Smooth muscle cell (in vitro differentiated cells): ENCODE measurements around the gene ATP6V0B. TPM values are rescaled to one million over a fixed set of nuclear protein-coding genes. Genes with fewer than 3 reads are reported as not detected.

Experiments used
- DNase-seq: peaks from one replicate; lab custom pipeline; 2025; ENCODE audit not compliant: unreplicated experiment; lab: John Stamatoyannopoulos, UW
- H2AFZ ChIP-seq: fragments of 200-600 bp; sonication (generic); 2 replicates; pipeline ENCODE4 v1.6.0; 2016; ENCODE audit warnings: antibody characterized with exemption, low read depth, mild to moderate bottlenecking
- H3F3A ChIP-seq: fragments of 200-600 bp; sonication (generic); 2 replicates; pipeline ENCODE4 v1.6.0; 2017; ENCODE audit warnings: antibody characterized with exemption, low read depth
- H3K27ac ChIP-seq: fragments of 200-600 bp; sonication (generic); 2 replicates; pipeline ENCODE4 v1.5.1; 2016; ENCODE audit warnings: low read depth, mild to moderate bottlenecking
- H3K27me3 ChIP-seq: fragments of 200-600 bp; sonication (generic); 2 replicates; pipeline ENCODE4 v1.6.1; 2016; ENCODE audit warnings: low read depth, mild to moderate bottlenecking
- H3K36me3 ChIP-seq: fragments of 200-600 bp; sonication (generic); 2 replicates; pipeline ENCODE4 v1.5.1; 2016; ENCODE audit warnings: low read depth
- H3K4me1 ChIP-seq: fragments of 200-600 bp; sonication (generic); 2 replicates; pipeline ENCODE4 v1.5.1; 2016; ENCODE audit warnings: low read depth
- H3K4me2 ChIP-seq: fragments of 200-600 bp; sonication (generic); 2 replicates; pipeline ENCODE4 v1.6.0; 2016; ENCODE audit warnings: mild to moderate bottlenecking
- H3K4me3 ChIP-seq: fragments of 200-600 bp; sonication (generic); 2 replicates; pipeline ENCODE4 v1.5.1; 2016; ENCODE audit warnings: mild to moderate bottlenecking
- H3K79me2 ChIP-seq: fragments of 200-600 bp; sonication (generic); 2 replicates; pipeline ENCODE4 v1.6.0; 2016; ENCODE audit warnings: low read depth, mild to moderate bottlenecking
- H3K9ac ChIP-seq: fragments of 200-600 bp; sonication (generic); 2 replicates; pipeline ENCODE4 v1.6.0; 2016; ENCODE audit warnings: low read depth
- H3K9me3 ChIP-seq: fragments of 200-600 bp; sonication (generic); replicated peaks from 2 replicates; pipeline ENCODE4 v1.5.1; 2016; ENCODE audit warnings: low read depth
- H4K20me1 ChIP-seq: fragments of 200-600 bp; sonication (generic); 2 replicates; pipeline ENCODE4 v1.6.0; 2016; ENCODE audit warnings: low read depth
- CTCF ChIP-seq: fragments of 200-600 bp; sonication (generic); IDR thresholded peaks from 2 replicates; pipeline ENCODE4 v1.5.1; 2017; ENCODE audit warnings: borderline replicate concordance, mild to moderate bottlenecking, antibody characterized with exemption; ENCODE audit not compliant: insufficient read depth, poor library complexity, severe bottlenecking
- WGBS: methylation state at CpG from one replicate; pipeline ENCODE4 v1.1.7; 2016; ENCODE audit warnings: low lambda C conversion rate; 5-methylcytosine and 5-hydroxymethylcytosine counted together
- polyA plus RNA-seq: library from polyadenylated mRNA; unstranded; fragments of >200 nt; fragmentation: Nextera tagmentation; extraction: Ambion mirVana; gene quantifications from 2 replicates; pipeline ENCODE4 v1.2.1, GENCODE V29; 2016
- total RNA-seq: library from RNA; depleted of rRNA; stranded (reverse); fragments of >200 nt; gene quantifications from 2 replicates; pipeline ENCODE4 v1.2.3, GENCODE V29; 2014

Gene ATP6V0B
- total and polyA plus RNA-seq, 2 experiments from 2014 or later, result 106 to 203 TPM

- DNase-seq, result no peak
- Histone ChIP-seq H3K27ac (peak overlapping the region; percentile 25), H3K79me2 (peaks cover 31% of the 10 kb centered on the region), H3K27me3 (no peaks in the 10 kb centered on the region), H3K9ac (peak overlapping the region; percentile 76), H3K9me3 (no peaks in the 10 kb centered on the region), H3K4me1 (peaks cover 14% of the 10 kb centered on the region), H3F3A (peaks cover 18% of the 10 kb centered on the region), H2AFZ (no peak overlapping the region), H3K36me3 (no peaks in the 10 kb centered on the region), H3K4me2 (peak overlapping the region; percentile 98), H3K4me3 (peak overlapping the region; percentile 75), H4K20me1 (peaks cover 70% of the 10 kb centered on the region)
- no peak for TF ChIP-seq CTCF
- WGBS, result no CpG with 5 or more reads among the region's 45 CpGs
Observed at GRCh38 chr1:43979261-43979527, 4.4 kb downstream of the ATP6V0B start.

GRCh38 chr1:43979528-43980254 lies 4.9 kb downstream of the ATP6V0B start:
- peak; percentile 30 for DNase-seq

GRCh38 chr1:43980255-43981134 lies 5.7 kb downstream of the ATP6V0B start:
- peak overlapping the region; percentile 76 for H3K9ac ChIP-seq
- TF ChIP-seq CTCF, result no peak
- no peak overlapping the region for H2AFZ ChIP-seq
- peak overlapping the region; percentile 25 for H3K27ac ChIP-seq
- no peaks in the 10 kb centered on the region for H3K36me3 ChIP-seq
- peak overlapping the region; percentile 75 for H3K4me3 ChIP-seq
- DNase-seq, result no peak
- peak overlapping the region; percentile 98 for H3K4me2 ChIP-seq
- H3K79me2 ChIP-seq, result peaks cover 24% of the 10 kb centered on the region
- peaks cover 73% of the 10 kb centered on the region for H4K20me1 ChIP-seq
- 78% methylated on average over 13 of the region's 13 CpGs for WGBS
- H3F3A ChIP-seq, result peaks cover 14% of the 10 kb centered on the region
- H3K4me1 ChIP-seq, result peaks cover 12% of the 10 kb centered on the region
- H3K9me3 ChIP-seq, result no peaks in the 10 kb centered on the region
- H3K27me3 ChIP-seq, result no peaks in the 10 kb centered on the region

More at GRCh38 chr1:43979528-43980254, 4.9 kb downstream of the ATP6V0B start:
- H3K4me3 ChIP-seq, result peak overlapping the region; percentile 75
- peak overlapping the region; percentile 25 for H3K27ac ChIP-seq
- no peaks in the 10 kb centered on the region for H3K27me3 ChIP-seq
- no peaks in the 10 kb centered on the region for H3K9me3 ChIP-seq
- no peaks in the 10 kb centered on the region for H3K36me3 ChIP-seq
- peaks cover 12% of the 10 kb centered on the region for H3K4me1 ChIP-seq
- H4K20me1 ChIP-seq, result peaks cover 75% of the 10 kb centered on the region
- peaks cover 14% of the 10 kb centered on the region for H3F3A ChIP-seq
- H3K79me2 ChIP-seq, result peaks cover 31% of the 10 kb centered on the region
- TF ChIP-seq CTCF, result no peak
- 5% methylated on average over 26 of the region's 45 CpGs for WGBS
- H3K4me2 ChIP-seq, result peak overlapping the region; percentile 98
- H2AFZ ChIP-seq, result peak overlapping the region; percentile 74
- peak overlapping the region; percentile 76 for H3K9ac ChIP-seq
